ENCODE data around the gene PCNT. TPM values are rescaled to one million over a fixed set of nuclear protein-coding genes. Genes with fewer than 3 reads are reported as not detected.

PCNT gene
- total and polyA plus RNA-seq, 10 of the 15 experiments (the other 5 are each of a cell fraction or from before 2014, with no cell fraction given), result 2.9 to 39.6 (median 20.5) TPM

DNA sequence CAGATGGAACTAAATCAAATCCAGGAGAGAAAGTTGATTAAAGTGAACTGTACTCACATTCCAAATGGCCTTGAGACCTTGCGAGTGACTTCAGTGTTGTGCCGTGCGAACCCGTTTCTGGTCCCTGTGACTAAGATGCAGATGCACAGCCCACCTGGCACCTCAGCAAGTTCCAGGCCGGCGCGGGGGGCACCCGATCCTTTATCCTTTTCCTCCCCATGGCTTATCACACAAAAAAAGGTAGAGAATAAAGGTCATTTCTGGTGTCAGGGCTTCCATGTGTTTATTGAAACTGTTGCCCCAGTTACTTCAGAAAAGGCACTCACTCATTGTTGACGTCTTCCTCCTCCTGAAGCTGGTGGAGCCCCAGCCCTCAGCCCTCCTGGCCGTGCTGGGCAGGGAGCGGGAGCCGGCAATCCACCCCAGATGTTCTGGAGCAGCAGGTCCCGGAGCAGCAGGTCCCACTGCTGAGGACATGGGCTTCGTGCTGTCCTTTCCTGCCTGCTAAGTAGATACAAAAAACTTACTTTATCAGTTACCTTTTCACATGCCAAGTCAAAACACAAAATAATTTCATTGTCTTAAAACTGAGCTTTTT lies 53.0 kb downstream of the PCNT start:
- Histone ChIP-seq H3K27me3 (replicated peaks in 1 of 2; ENCODE audit: control insufficient read depth in 2 of 2, insufficient read depth in 2 of 2, low read length in 1 of 2) (no peaks in the 10 kb centered on the region), H3K79me2 (ENCODE audit: control insufficient read depth, insufficient read depth, low read length) (peaks cover 6% of the 10 kb centered on the region), H3K9ac (ENCODE audit: control insufficient read depth, insufficient read depth, low read length) (no peak overlapping the region), H3K4me1 (ENCODE audit: control insufficient read depth, insufficient read depth, low read length) (peaks cover under 1% of the 10 kb centered on the region; the same call in 1 of the 2 replicates), H2AFZ (ENCODE audit: control insufficient read depth, low read depth, low read length) (no peak overlapping the region), H3K27ac (ENCODE audit: control insufficient read depth, insufficient read depth) (no peak overlapping the region), H3K9me3 (replicated peaks; ENCODE audit: control insufficient read depth, insufficient read depth, low read length) (peaks cover 4% of the 10 kb centered on the region; the same call in 1 of the 3 replicates), H3K4me2 (ENCODE audit: control insufficient read depth, insufficient read depth) (no peak overlapping the region), H3K36me3 (ENCODE audit: control insufficient read depth in 2 of 2, insufficient read depth in 2 of 2, low read length in 1 of 2) (peaks cover 12 to 14% of the 10 kb centered on the region in 2 experiments; a peak in 3 of 4 replicates), H4K20me1 (ENCODE audit: control insufficient read depth, insufficient read depth) (no peaks in the 10 kb centered on the region), H3K4me3 (no peak overlapping the region)
- ChIA-PET RAD21 (ENCODE audit: unreplicated experiment) (no interaction called here), POLR2A (interaction anchor here (0.6 kb wide), 1 partner anchor 197 kb away, joined by 4 read pairs; no protein-coding TSS in a partner anchor), CTCF (interaction anchor here (0.8 kb wide), 1 partner anchor 51 kb away, joined by 3 read pairs; a partner anchor contains a TSS), SMC1A (ENCODE audit: uncharacterized antibody, unreplicated experiment) (no interaction called here)
- in situ Hi-C loops (cut with MboI) (no loop called here), intact Hi-C loops (cut with micrococcal nuclease; ENCODE audit: unreplicated experiment) (no loop called here)
- BruUV-seq (replicated peaks), result no TSS peak
- no peak for DNase-seq (ENCODE audit: low read depth, low spot score)
- WGBS (ENCODE audit: insufficient coverage, insufficient replicate concordance, low lambda C conversion rate, missing lambda C conversion rate), result 97% methylated on average over 14 of the region's 14 CpGs
- FAIRE-seq, result no peak
- ATAC-seq, result no peak
- TF ChIP-seq NR2F1 (conservative IDR thresholded peaks at IDR 0.05), result no peak
- TF ChIP-seq POLR2A (IDR thresholded peaks at IDR 0.05; ENCODE audit: low read depth, low read length), result no peak
- no peak for TF ChIP-seq PML (IDR thresholded peaks at IDR 0.05; ENCODE audit: low read length)
- TF ChIP-seq CHD2 (IDR thresholded peaks at IDR 0.05; ENCODE audit: borderline replicate concordance, low read depth, low read length), result no peak
- no peak for TF ChIP-seq NR2C1 (IDR thresholded peaks at IDR 0.05)
- TF ChIP-seq RB1 (IDR thresholded peaks at IDR 0.05; ENCODE audit: borderline replicate concordance), result no peak
- no peak for TF ChIP-seq RAD51 (IDR thresholded peaks at IDR 0.05)
- no peak for TF ChIP-seq SMAD5 (IDR thresholded peaks at IDR 0.05; ENCODE audit: low read depth)
- no peak for TF ChIP-seq CBX5 (IDR thresholded peaks at IDR 0.05; ENCODE audit: low read depth)
- no peak for TF ChIP-seq ETV6 (conservative IDR thresholded peaks at IDR 0.05 in 1 of 2, IDR thresholded peaks at IDR 0.05 in 1 of 2; ENCODE audit: borderline replicate concordance in 1 of 2, low read depth in 1 of 2)
- TF ChIP-seq, protein P1, sequence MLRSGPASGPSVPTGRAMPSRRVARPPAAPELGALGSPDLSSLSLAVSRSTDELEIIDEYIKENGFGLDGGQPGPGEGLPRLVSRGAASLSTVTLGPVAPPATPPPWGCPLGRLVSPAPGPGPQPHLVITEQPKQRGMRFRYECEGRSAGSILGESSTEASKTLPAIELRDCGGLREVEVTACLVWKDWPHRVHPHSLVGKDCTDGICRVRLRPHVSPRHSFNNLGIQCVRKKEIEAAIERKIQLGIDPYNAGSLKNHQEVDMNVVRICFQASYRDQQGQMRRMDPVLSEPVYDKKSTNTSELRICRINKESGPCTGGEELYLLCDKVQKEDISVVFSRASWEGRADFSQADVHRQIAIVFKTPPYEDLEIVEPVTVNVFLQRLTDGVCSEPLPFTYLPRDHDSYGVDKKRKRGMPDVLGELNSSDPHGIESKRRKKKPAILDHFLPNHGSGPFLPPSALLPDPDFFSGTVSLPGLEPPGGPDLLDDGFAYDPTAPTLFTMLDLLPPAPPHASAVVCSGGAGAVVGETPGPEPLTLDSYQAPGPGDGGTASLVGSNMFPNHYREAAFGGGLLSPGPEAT (IDR thresholded peaks at IDR 0.05; ENCODE audit: low read depth), result no peak
- no peak for TF ChIP-seq IKZF1 (conservative IDR thresholded peaks at IDR 0.05)
- no peak for TF ChIP-seq STAT3 (IDR thresholded peaks at IDR 0.05; ENCODE audit: low read depth, low read length)
- TF ChIP-seq USF1 (IDR thresholded peaks at IDR 0.05; ENCODE audit: borderline replicate concordance, extremely low read length, insufficient read depth, low read depth, low read length), result no peak
- TF ChIP-seq BCLAF1 (IDR thresholded peaks at IDR 0.05), result no peak
- no peak for TF ChIP-seq POU2F2 (IDR thresholded peaks at IDR 0.05; ENCODE audit: borderline replicate concordance, low read depth, low read length)
- no peak for TF ChIP-seq ASH2L (IDR thresholded peaks at IDR 0.05; ENCODE audit: borderline replicate concordance, low read depth)
- TF ChIP-seq JUND (IDR thresholded peaks at IDR 0.05; ENCODE audit: low read depth, low read length), result no peak
- no peak for TF ChIP-seq SMC3 (IDR thresholded peaks at IDR 0.05; ENCODE audit: borderline replicate concordance, low read length)
